Retinal pigment epithelial cell (primary cell): ENCODE measurements around the gene FNDC3B.

Experiments
- DNase-seq: peaks from one replicate; pipeline ENCODE4 v3.0.0-alpha.2; 2010; ENCODE audit warnings: low read depth
- H3K4me3 ChIP-seq: 2 replicates; pipeline ENCODE4 v1.5.1; 2011; ENCODE audit warnings: mild to moderate bottlenecking, low read length, control low read depth, moderate library complexity
- TF ChIP-seq, protein P1 (sequence below): conservative IDR thresholded peaks from 2 replicates; pipeline ENCODE4 v1.5.1; 2011; ENCODE audit warnings: low read depth, low read length, control low read depth, inconsistent platforms

Gene FNDC3B

GRCh38 chr3:172198428-172198827 lies 159.1 kb downstream of the FNDC3B start:
- TF ChIP-seq, protein P1, sequence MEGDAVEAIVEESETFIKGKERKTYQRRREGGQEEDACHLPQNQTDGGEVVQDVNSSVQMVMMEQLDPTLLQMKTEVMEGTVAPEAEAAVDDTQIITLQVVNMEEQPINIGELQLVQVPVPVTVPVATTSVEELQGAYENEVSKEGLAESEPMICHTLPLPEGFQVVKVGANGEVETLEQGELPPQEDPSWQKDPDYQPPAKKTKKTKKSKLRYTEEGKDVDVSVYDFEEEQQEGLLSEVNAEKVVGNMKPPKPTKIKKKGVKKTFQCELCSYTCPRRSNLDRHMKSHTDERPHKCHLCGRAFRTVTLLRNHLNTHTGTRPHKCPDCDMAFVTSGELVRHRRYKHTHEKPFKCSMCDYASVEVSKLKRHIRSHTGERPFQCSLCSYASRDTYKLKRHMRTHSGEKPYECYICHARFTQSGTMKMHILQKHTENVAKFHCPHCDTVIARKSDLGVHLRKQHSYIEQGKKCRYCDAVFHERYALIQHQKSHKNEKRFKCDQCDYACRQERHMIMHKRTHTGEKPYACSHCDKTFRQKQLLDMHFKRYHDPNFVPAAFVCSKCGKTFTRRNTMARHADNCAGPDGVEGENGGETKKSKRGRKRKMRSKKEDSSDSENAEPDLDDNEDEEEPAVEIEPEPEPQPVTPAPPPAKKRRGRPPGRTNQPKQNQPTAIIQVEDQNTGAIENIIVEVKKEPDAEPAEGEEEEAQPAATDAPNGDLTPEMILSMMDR, result no peak
- DNase-seq, result no peak
- no peak overlapping the region for H3K4me3 ChIP-seq

- no peak for DNase-seq
- TF ChIP-seq, protein P1, result no peak
Observed at GRCh38 chr3:172199850-172200369, 160.5 kb downstream of the FNDC3B start.

GRCh38 chr3:172201136-172201869 lies 161.9 kb downstream of the FNDC3B start:
- no peak overlapping the region for H3K4me3 ChIP-seq
- TF ChIP-seq, protein P1, result no peak
- DNase-seq, result no peak

More at GRCh38 chr3:172199850-172200369, 160.5 kb downstream of the FNDC3B start:
- no peak overlapping the region for H3K4me3 ChIP-seq

DNA sequence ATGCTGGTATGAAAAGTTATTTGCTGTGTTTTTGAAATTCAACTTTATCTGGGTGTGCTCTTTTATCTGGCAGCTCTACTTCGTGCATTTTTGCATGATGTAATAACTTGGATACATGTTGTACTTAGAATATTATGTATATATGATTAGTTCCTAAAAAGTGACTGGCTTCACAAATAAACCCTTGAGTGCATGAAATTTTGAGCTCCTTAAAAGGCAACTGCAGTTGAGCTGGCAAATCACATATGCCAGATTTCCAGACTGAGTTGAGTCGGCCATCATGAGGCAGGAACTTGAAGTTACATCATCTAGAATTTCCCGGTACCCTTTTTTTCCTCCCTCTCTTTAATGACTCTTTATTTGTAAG lies 162.5 kb downstream of the FNDC3B start:
- TF ChIP-seq, protein P1, result no peak

GRCh38 chr3:172202797-172203196 lies 163.4 kb downstream of the FNDC3B start:
- TF ChIP-seq, protein P1, result no peak
- H3K4me3 ChIP-seq, result no peak overlapping the region
- no peak for DNase-seq

More for the DNA sequence above, 162.5 kb downstream of the FNDC3B start:
- no peak overlapping the region for H3K4me3 ChIP-seq
- no peak for DNase-seq

GRCh38 chr3:172203522-172204258 lies 164.3 kb downstream of the FNDC3B start:
- TF ChIP-seq, protein P1, result no peak
- no peak overlapping the region for H3K4me3 ChIP-seq
- DNase-seq, result no peak
